ENCODE data around the gene ZNF835.

DNA sequence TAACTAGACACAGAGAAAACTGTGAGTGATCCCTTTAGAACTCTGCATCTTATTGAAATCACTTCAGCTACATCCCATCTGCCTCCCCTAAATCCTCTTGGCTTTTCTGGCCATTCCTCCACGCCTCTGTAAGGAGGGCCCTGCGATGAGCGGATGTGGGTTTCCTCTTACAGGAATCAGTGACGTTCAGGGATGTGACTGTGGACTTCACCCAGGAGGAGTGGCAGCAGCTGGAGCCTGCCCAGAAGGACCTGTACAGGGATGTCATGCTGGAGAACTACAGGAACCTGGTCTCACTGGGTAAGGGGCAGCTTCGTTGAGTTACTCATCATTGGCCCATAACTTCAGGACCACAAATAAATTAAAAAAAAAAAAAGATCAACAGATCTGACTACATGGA is 57.9 kb downstream of the ZNF835 start:
- TF ChIP-seq, protein P1, sequence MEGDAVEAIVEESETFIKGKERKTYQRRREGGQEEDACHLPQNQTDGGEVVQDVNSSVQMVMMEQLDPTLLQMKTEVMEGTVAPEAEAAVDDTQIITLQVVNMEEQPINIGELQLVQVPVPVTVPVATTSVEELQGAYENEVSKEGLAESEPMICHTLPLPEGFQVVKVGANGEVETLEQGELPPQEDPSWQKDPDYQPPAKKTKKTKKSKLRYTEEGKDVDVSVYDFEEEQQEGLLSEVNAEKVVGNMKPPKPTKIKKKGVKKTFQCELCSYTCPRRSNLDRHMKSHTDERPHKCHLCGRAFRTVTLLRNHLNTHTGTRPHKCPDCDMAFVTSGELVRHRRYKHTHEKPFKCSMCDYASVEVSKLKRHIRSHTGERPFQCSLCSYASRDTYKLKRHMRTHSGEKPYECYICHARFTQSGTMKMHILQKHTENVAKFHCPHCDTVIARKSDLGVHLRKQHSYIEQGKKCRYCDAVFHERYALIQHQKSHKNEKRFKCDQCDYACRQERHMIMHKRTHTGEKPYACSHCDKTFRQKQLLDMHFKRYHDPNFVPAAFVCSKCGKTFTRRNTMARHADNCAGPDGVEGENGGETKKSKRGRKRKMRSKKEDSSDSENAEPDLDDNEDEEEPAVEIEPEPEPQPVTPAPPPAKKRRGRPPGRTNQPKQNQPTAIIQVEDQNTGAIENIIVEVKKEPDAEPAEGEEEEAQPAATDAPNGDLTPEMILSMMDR (IDR thresholded peaks at IDR 0.05), result no peak
- TF ChIP-seq POLR2A (IDR thresholded peaks at IDR 0.05), result no peak

Measured in esophagus squamous epithelium (tissue), 4 donors.